GM19023 (cell line): ENCODE measurements around the gene TRIM50.
"Not testable (repeated sequence)": the region's sequence is repeated elsewhere in the genome, so short reads cannot be mapped to it uniquely, and the experiment has no call there.

ENCODE experiments used
- ATAC-seq: cut with Tn5 transposase; IDR thresholded peaks from one replicate; pipeline ENCODE4 v1.9.1; 2021; ENCODE audit warnings: mild to moderate bottlenecking, moderate library complexity; ENCODE audit not compliant: unreplicated experiment

Gene TRIM50

DNA sequence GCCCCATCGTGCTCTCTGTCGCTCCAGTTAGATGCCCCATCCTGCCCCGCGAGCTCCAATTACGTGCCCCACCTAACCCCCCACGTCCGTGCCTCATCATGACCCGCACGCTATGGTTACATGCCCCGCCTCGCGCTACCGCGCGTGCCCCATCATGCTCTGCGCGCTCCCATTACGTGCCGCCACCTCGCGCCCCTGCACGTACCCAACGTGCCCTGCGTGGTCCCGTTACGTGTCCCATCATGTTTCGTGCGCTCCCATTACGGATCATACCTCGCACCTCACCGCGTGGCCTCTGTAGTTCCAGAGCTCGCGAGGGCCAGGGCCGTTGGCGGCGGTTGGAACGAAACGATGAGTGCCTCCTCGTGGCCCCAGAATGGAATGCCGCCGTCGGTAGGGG is at the start of gene TRIM50, which contains the start of gene FKBP6:
TRIM50 (minus strand) TSS at position 161 of the 400 bp plus-strand sequence. CDS start 3,295 bp downstream, outside the sequence.
FKBP6 (plus strand) TSS at position 240 of the 400 bp plus-strand sequence. CDS start 268 bp downstream, outside the sequence.
- ATAC-seq = not testable (repeated sequence)

DNA sequence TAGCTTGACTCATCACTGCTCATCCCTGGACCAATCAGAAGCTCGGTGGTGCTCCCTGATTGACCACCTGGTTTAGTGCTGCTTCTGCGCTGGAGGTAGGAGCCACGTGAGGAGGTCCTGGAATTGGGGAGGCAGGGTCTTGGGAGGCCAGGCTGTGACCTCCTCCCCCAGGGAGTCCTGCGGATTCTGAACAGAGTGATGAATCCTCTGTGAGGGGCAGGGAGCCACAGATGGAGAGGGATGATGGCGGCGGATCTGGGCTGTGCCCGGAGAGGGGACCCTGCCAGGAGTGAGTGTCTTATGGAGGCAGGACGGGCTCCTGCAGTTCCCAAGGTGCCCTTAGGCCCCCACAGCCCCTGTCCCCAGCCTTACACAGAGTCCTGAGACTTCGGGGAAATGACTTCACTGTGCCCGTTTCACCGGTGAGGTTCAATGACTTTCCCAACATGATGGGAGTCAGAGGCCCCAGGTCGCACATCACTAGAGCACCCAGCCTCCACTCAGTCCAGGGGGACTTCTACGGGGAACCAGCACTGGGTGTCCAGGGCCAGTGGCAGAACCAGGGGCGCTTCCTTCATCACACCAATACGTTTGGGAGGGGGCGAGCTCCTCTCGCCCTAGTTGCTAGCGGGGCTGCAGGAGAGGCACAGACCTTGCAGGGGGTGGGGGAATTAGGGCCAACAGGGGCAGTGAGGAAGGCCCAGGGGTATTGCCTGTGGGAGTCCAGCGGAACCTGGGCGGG is 49.0 kb upstream of the TRIM50 start:
- no peak for ATAC-seq

DNA sequence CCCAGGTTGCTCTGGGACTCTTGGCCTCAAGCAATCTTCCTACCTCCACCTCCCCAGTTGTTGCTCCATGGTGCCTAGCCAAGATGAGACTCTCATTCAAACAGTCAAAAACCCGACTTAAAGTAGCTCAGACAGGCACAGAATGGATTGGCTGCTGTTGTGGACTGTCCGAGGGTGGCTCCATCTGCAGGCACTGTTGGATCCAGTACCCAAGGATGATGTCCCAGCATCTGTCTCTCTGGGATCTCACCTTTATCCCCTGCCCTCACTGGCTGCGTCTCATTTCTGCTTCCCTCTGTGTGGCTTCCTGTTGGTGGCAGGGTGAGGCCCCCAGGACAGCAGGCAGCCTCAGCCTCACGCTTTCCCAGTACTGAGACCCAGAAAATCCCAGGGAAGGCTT is 48.4 kb upstream of the TRIM50 start:
- ATAC-seq = not testable (repeated sequence)

DNA sequence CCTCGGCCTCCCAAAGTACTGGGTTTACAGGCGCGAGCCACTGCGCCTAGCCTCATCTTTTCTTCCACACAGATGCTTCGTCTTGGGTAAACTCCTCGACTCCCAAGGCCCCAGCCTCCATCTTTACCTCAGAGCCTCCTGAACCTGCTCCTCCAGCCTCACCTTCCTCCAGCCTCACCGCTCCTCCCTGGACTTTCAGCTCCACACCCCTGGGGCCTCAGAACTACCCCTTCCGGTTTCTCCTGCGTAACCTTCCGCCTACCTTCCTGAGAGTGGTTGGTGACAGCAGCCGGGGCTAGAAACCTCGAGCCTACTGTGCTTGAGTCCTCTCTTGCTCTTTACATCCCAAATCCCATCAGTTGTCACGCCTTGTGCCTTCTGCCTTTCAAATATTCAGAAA is 45.9 kb upstream of the TRIM50 start:
- no peak for ATAC-seq

DNA sequence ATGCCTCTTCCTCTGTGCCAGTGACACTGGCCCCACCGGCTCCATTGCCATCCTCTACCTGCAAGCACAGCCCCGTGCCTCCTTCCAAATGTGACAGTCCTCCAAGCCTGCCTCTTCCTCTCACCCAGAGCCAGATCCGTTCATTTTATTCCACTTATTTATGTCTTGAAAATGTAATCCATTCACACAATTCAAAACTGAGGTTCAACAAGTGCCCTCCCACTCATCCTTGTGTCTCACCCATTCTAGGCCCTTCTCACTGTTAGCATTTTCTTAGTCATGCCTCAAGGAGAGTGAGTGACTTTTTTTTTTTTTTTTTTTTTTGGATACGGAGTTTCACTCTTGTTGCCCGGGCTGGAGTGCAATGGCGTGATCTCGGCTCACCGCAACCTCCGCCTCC is 41.7 kb upstream of the TRIM50 start:
- no peak for ATAC-seq

DNA sequence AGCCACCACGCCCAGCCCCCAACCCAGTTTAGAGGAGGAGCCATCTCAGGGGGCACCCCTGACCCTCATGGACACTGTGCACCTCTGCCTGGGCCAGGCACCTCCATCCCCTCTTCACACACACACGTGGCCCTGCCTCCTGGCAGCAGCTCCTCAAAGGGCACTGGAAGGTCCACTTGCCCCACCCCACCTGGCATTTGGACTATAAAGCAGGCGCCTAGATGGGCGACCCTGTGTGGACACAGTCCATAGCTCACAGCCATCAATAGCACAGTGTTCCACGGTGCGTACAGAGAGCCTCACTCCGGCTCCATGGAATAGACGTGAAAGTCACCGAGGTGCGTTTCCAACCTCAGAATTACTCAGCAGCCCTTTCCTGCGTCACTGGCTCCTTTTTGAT is 41.1 kb upstream of the TRIM50 start:
- no peak for ATAC-seq

DNA sequence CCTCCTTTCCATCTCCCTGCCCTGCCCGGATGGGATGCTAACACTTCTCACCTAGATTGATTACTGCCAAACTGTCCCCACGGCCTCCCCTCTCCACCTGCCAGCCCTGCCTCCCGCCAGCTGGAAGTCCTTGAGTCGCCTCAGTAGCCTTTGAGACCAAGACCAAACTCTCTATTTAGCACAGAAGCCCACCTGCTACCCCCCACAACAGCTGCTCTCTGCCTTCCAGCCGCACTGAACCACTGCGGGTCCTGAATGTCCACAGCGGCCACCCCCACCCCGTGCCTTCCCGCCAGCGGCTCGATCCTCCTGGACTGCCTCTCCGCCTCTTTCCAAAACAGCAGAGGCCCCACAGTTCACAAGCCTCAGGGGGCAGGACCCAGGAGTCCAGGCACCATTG is 39.1 kb upstream of the TRIM50 start:
- no peak for ATAC-seq

DNA sequence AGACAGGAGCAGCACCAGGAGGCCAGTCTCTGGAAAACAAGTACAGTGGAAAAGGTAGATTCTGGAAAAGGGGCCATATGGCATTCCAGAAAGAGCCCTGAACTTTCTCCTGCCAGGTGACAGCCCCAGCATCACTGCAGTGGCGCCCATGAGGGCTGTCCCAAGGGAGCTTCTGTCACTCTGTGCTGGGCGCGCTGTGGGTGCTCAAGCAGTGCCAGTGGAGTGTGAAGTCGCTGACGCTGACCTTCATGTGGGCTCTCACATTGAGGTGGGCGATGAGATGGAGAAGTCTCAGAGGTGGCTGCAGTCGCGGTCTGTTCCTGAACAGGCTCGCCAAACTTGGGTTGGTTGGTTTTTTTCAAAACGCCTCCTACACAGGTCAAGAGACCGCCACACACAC is 38.2 kb upstream of the TRIM50 start:
- ATAC-seq = no peak

DNA sequence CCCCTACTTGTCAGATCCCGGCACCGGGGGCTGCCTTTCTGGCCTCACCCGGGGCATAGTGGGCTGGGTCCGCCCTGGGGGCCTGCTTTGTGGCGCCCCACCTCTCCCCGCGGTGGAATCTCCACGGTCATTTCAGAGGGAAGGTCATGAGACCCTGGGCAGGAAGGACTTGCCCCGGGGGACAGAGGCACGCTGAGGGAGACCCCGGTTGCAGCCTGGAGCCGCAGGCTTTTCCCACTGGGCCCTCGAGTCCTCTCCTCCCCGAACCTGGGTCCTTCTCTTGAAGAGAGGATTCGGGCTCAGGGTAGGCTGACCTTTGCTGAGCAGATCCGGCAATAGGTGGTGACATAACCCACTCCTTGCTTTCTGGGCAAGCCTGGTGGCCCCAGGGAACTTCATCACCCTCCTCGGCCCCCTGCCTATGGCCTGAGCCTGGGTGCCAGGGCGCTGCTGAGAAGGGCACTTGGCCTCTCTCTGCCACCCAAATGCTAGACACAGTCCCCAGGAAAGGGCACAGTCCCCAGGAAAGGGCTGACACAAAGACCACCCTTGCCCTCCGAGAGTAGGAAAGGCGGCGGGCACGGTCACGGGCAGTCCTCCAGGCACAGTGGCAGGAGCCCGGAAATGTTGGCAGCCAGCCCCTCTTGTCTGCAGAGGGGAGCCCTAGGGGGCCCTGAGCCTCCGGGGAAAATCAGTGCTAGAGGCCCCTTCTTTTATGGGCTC is 36.3 kb upstream of the TRIM50 start:
- no peak for ATAC-seq

DNA sequence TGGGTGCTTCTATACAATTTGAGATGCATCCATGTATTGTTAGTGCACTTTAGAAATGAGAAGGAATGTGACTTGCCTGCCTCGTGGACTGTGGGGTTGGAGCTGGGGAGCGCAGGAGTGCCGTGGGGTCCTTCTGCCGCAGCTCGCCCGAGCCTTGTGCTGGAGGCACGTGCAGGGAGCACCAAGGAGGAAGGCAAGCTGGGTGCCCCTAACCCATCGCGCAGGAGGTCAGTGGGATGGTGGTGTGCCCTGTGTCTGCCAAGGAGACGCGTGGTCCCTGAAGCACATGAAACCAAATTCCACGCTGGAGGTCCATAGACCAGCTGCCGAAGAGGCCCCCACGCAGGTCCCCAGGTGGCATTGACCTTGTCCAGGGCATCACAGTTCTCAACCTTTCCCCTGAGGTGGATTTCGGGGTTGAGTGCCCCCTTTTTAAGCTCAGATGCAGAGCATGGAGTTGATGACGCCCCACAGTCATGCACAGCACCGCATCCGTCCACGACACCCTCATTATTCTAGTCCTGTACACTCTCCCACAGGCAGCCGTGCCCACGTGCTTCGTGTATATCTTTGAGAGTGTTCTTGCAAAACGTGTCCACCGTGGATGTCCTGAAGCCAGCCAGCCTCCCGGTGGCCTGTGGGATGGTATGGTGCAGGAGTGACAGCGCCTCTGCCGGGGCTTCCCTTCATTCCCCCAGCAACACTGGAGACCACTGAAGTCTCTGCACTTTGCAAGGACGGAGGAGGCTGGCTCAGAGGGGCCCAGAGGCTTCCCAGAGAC is 35.5 kb upstream of the TRIM50 start:
- ATAC-seq = no peak

DNA sequence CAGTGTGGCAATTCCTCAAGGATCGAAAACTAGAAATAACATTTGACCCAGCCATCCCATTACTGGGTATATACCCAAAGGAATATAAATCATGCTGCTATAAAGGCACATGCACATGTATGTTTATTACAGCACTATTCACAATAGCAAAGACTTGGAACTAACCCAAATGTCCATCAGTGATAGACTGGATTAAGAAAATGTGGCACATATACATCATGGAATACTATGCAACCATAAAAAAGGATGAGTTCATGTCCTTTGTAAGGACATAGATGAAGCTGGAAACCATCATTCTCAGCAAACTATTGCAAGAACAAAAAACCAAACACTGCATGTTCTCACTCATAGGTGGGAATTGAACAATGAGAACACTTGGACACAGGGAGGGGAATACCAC is 32.7 kb upstream of the TRIM50 start:
- not testable (repeated sequence) for ATAC-seq

DNA sequence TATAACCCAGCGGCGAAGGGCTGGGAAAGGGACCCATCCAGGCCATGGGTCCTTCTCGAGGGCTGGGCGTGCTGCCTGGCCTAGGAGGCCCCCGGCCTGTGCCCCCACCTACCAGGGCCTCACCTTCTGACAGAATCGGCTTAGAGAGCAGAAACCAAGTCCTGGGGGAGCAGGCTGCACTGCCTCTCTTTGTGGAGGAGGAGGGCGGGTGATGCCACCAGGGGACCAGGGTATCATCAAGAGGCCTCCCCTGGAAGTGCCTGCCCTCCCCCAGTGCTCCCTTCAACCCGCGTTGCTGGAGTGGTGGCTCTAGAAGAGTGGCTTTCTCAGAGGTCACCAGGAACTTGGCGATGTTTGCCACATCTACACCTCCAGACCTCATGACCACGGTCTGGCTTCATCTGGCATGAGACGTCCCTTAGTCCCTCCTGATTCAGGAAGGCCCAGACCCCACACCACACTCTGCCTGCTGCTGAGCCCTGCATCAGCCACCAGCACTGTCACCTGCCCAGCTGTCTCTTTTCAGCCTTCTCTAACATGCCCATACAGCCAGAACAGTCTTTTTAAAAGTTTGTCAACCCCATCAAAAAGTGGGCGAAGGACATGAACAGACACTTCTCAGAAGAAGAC is 32.0 kb upstream of the TRIM50 start:
- no peak for ATAC-seq

DNA sequence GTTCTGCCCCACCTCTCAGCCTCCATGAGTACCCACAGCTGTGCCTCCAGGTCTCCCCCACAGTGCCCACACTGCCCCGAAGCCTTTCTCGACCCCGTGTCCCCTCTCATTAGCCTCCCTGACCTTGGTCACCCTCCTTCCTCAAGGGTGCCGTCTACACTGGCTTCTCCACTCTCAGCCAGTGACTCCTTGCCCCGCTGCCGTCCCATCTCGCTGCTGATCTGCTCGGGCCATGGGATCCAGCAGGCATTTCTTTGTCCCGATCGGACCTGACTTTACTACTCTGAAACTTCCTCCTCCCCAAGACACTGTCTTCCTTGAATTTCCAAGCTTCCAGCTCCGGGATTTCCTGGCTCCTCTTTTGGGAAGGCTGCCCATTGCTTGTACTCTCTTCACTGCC is 31.4 kb upstream of the TRIM50 start:
- ATAC-seq = no peak

DNA sequence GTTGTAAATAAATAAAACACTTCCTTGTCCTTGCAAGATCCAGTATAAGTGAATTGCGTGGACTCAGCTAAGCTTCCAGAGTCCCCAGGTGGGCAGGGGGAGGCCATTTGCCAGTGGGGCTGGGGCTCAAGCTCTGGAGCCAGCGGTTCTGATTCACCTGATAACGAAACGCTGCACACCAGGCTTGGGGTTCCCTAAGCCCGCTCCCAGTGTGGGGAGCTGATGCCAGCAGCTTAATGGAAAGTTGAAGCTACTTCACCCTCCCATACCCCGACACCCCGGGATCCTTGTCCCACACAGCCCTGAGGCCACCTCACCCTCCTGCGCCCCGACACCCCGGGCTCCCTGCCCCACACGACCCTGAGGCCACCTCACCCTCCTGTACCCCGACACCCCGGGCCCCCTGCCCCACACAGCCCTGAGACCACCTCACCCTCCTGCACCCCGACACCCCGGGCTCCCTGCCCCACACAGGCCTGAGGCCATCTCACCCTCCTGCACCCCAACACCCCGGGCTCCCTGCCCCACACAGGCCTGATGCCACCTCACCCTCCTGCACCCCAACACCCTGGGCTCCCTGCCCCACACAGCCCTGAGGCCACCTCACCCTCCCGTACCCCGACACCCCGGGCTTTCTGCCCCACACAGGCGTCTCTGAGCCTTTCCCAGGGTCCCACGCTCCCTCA is 30.9 kb upstream of the TRIM50 start:
- ATAC-seq = no peak

DNA sequence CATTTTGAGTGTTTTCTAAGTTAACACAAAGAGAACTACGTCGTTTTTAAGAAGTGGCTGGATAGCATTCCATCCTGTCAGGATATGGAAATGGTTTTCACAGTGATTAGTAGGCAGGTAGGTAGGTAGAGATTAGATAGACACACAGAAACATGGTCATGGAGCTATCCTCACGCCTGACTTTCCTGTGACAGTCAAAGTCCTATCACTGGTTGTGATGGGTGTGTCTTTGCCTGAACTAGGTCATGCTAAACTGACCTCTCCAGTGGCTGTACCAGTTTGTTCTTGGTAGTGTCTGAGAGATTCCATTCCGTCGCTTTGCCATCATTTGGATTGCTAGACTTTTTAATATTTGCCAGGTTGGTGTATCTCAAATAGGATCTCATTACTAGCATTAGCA is 28.3 kb upstream of the TRIM50 start:
- ATAC-seq = no peak

DNA sequence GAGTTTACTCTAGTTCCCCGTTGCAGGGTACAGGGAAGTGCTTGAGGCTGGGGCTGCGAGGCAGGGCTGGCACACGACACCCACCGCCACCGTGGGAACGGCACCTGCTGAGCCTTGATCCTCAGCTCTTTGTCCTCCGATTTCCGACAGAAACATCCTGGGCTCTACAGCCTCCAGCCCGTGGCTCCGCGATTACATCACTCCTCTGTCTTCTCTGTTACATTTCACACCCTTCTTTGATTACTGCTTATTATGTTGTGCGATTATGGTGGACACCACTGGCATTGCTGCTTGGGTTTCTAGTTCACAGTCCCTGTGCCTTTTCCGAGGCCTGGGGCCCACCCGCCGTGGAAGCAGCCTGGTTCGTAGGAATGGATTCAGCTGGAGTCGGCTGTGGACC is 26.9 kb upstream of the TRIM50 start:
- no peak for ATAC-seq

DNA sequence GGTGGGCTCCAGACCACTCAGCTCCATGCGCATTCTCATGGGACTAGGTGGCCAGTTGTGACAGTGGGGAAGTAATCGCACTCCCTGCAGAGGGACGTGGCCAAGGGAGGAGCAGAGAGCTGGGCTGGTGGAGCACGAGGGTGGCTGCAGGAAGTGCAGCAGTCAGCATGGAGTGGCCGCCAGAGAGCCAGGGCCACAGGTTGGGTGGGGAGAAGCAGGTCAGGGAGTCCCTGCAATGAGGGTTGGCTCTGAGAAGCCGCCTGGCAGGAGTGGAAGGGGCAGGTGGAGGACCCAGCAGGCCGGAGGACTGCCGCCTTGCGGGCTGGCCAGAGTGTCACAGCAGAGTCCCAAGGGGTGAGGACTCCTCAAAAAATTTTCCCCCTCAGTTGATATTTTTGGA is 26.3 kb upstream of the TRIM50 start:
- ATAC-seq = no peak

DNA sequence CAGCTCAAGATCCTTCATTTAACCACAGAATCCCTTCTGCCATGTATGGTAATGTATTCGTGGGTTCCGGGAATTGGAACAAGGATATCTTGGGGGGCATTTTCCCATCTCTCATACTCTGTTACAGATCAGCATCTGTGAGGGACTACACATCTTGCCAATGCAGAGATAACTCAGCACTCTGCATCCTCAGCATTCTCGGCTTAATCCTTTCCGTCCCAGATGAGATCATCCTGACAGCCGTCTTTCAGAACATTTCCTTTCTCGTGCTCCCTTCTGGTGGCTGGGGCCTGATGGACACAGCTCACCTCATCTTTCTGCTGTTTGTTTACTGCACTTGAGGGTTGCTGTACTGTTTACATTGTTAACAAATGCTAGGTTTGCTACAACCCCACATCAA is 25.4 kb upstream of the TRIM50 start:
- no peak for ATAC-seq

DNA sequence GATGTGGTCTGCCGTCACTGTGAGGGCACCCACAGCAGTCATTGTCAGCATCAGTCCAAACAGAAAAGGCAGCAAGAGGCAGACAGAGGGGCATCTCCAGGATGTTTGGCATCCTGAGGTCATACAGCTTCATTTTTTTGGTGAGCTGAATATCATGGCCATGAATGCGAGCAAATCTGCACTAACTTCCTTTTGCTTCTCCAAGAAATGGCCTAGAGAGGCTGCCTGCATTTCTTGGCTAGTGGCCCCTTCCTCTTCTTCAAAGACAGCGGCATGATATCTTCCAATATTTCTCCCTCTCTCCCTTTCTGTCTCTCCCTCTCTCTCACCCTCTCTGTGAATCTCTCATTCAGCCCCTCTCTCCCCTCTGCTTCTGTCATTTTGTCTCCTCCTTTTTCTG is 24.9 kb upstream of the TRIM50 start:
- no peak for ATAC-seq

DNA sequence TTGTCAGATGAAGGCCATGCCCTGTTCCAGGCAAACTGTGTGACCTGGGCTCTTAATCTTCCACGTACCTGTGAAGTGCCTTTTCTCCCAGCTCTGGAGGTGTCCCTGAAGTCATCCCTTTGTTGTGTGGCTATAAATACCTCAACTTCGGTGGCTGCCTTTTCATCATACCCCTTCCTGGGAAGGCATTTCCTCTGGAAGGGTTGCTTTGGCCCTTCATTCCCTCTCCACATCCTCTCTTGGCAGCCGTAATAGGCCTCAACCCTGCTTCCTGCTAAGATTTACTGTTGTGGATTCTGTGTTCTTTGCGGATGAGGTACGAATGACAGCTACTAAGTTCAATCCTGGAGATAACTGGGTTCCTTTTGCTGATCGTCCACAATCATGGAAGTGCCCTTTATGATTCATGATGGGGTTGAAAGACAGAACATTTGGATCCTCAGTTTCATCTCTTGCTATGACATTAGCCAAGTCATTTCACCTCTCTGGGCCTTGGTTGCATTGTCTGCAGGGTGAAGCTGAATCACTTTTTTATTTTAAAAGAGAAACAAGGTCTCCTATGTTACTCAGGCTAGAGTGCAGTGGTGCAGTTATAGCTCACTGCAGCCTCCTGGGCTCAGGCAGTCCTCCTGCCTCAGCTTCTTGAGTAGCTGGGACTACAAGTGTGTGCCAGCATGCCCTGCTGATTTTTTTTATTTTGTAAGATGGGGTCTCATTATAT is 23.7 kb upstream of the TRIM50 start:
- no peak for ATAC-seq
